A549 treated with AZD9567 at 1 μM for 4 hours (cell line): ENCODE data around the gene PLEKHA3. TPM values are rescaled to one million over a fixed set of nuclear protein-coding genes. Genes with fewer than 3 reads are reported as not detected.

Experiments used
- total RNA-seq: library from RNA; stranded (reverse); fragments of 200-300 nt; extraction: Qiagen RNA extraction; gene quantifications from 5 replicates; pipeline ENCODE4 v1.2.3, GENCODE V29; 2022; ENCODE audit not compliant: insufficient read depth

Gene PLEKHA3
- 14.7 to 25.5 TPM (median 17.3 TPM) in 5 replicates for total RNA-seq

DNA sequence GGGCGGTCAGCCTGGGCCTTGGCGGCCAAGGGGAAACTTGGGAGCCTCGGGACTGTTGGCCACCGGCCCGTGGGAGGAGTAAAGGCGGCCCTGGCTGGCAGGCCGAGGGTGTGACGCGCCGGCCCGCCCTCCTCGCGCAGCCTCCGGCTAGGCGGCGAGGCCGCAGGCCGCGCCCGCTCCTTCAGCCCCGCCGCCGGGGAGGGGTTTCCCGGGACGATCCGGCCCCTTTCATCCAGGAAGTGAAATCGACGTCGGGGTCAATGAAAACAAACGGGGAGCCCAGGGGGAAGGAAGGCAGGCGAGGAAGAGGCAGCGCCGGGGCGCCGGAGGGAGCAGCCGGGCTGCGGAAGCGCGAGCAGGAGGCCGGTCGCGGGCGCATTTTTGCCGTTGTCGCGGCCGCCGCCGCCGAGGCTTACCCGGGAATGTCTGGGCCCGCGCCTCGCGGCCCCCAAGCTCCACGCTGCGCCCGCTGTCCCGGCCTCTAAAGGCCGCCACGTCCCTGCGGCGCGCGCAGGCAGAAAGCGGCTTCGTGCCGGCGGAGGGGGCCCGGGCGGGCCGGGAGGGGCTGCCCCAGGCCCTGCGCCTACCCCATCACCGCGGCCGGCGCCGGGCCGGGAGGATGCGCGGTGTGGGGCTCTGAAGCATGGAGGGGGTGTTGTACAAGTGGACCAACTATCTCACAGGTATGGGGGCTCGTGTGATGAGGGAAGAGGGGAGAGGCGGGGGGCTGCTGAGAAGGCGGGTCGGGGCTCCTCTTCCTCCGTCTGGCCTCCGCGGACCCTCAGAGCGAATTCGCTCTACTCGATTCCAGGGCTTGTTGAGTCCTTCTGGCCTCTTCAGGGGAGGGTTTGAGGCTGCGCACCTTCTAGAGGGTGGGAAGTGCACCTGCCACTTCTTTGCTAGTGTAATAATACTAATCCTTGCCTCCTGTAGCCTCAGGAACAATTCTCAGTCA, at the start of gene PLEKHA3:
Gene PLEKHA3 (plus strand): TSS at position 231 of the 955 bp plus-strand sequence. CDS start 413 bp downstream, at position 644.

GRCh38 chr2:178450774-178451525, 29.3 kb upstream of the PLEKHA3 start, which contains the start of the genes PJVK and PRKRA:
TSS of gene PJVK (plus strand) at chr2:178451378. CDS start at chr2:178453410, 2,032 bp downstream.
TSS of gene PRKRA (minus strand) at chr2:178451175. CDS start at chr2:178451030, 145 bp downstream.

GRCh38 chr2:178478439-178479274, 1.6 kb upstream of the PLEKHA3 start, which contains the start of gene FKBP7:
TSS of gene FKBP7 (minus strand) at chr2:178478600. CDS start at chr2:178478499, 101 bp downstream.

Other genes with a start within 250 kb of the PLEKHA3 start
- 31.4 to 37.8 TPM (median 35.3 TPM) in 5 replicates for gene PRKRA, start 29.3 kb upstream of the PLEKHA3 start, total RNA-seq
- 1.1 to 1.8 TPM (median 1.4 TPM) in 5 replicates for gene PJVK, start 29.1 kb upstream of the PLEKHA3 start, total RNA-seq
- gene FKBP7, start 1.9 kb upstream of the PLEKHA3 start, total RNA-seq = 8.3 to 17.7 TPM (median 10.6 TPM) in 5 replicates